Trophoblast cell (in vitro differentiated cells and primary cell): Measurements from ENCODE around the gene SNAPC2.

Experiments
- DNase-seq, 2 donors: peaks; one replicate each; pipeline ENCODE4 v3.0.0-alpha.2; 2016
- H2AFZ ChIP-seq: 2 replicates; pipeline ENCODE4 v1.6.1; 2013; ENCODE audit warnings: low read length, moderate library complexity, mild to moderate bottlenecking; ENCODE audit not compliant: insufficient read depth, poor library complexity
- H2AK5ac ChIP-seq: 2 replicates; pipeline ENCODE4 v1.6.1; 2013; ENCODE audit warnings: mild to moderate bottlenecking, low read length
- H2BK120ac ChIP-seq: 2 replicates; pipeline ENCODE4 v1.6.1; 2013; ENCODE audit warnings: low read length, mild to moderate bottlenecking, moderate library complexity; ENCODE audit not compliant: insufficient read depth, poor library complexity
- H2BK12ac ChIP-seq: 2 replicates; pipeline ENCODE4 v1.6.1; 2013; ENCODE audit warnings: mild to moderate bottlenecking, low read length, moderate library complexity
- H2BK5ac ChIP-seq: 2 replicates; pipeline ENCODE4 v1.6.1; 2013; ENCODE audit warnings: low read length, low read depth, moderate library complexity, mild to moderate bottlenecking; ENCODE audit not compliant: poor library complexity
- H3K14ac ChIP-seq: 2 replicates; pipeline ENCODE4 v1.6.1; 2013; ENCODE audit warnings: mild to moderate bottlenecking, low read length
- H3K18ac ChIP-seq: 2 replicates; pipeline ENCODE4 v1.6.1; 2013; ENCODE audit warnings: mild to moderate bottlenecking, low read length
- H3K23ac ChIP-seq: 2 replicates; pipeline ENCODE4 v1.6.1; 2013; ENCODE audit warnings: low read length
- H3K27ac ChIP-seq: 2 replicates; pipeline ENCODE4 v1.5.1; 2013; ENCODE audit warnings: low read depth, mild to moderate bottlenecking, inconsistent platforms, low read length, moderate library complexity
- H3K27me3 ChIP-seq: 2 replicates; pipeline ENCODE4 v1.6.1; 2013; ENCODE audit warnings: inconsistent platforms, mild to moderate bottlenecking, low read length, moderate library complexity; ENCODE audit not compliant: insufficient read depth
- H3K36me3 ChIP-seq, 2 experiments: 1 replicate in 1 of 2; 2 replicates in 1 of 2; pipeline ENCODE4 v1.6.1; 2013; ENCODE audit warnings: low read length in 2 of 2, mild to moderate bottlenecking in 2 of 2, moderate library complexity in 1 of 2; ENCODE audit not compliant: insufficient read depth in 2 of 2, control insufficient read depth in 1 of 2
- H3K4ac ChIP-seq: 2 replicates; pipeline ENCODE4 v1.6.1; 2013; ENCODE audit warnings: low read depth, mild to moderate bottlenecking, low read length, moderate library complexity
- H3K4me1 ChIP-seq, 2 experiments: 1 replicate in 1 of 2; 2 replicates in 1 of 2; pipeline ENCODE4 v1.6.1; 2013; ENCODE audit warnings: low read length in 2 of 2, mild to moderate bottlenecking in 2 of 2, moderate library complexity in 1 of 2; ENCODE audit not compliant: insufficient read depth in 2 of 2, control insufficient read depth in 1 of 2
- H3K4me2 ChIP-seq: 2 replicates; pipeline ENCODE4 v1.6.1; 2013; ENCODE audit warnings: inconsistent platforms, mild to moderate bottlenecking, low read length, moderate library complexity
- H3K4me3 ChIP-seq: 2 replicates; pipeline ENCODE4 v1.5.1; 2013; ENCODE audit warnings: mild to moderate bottlenecking, low read depth, low read length, inconsistent platforms
- H3K79me1 ChIP-seq: one replicate; pipeline ENCODE4 v1.6.1; 2013; ENCODE audit warnings: low read length
- H3K79me2 ChIP-seq: 2 replicates; pipeline ENCODE4 v1.6.1; 2013; ENCODE audit warnings: low read length, mild to moderate bottlenecking; ENCODE audit not compliant: control insufficient read depth, insufficient read depth, poor library complexity
- H3K9ac ChIP-seq: 2 replicates; pipeline ENCODE4 v1.6.1; 2013; ENCODE audit warnings: mild to moderate bottlenecking, low read length
- H3K9me3 ChIP-seq: 2 replicates; pipeline ENCODE4 v1.6.1; 2013; ENCODE audit warnings: low read depth, mild to moderate bottlenecking, control low read depth, inconsistent platforms, low read length; ENCODE audit not compliant: insufficient read depth
- H4K12ac ChIP-seq: 2 replicates; pipeline ENCODE4 v1.6.1; 2013; ENCODE audit warnings: low read depth, mild to moderate bottlenecking, low read length, moderate library complexity
- H4K8ac ChIP-seq: 2 replicates; pipeline ENCODE4 v1.6.1; 2013; ENCODE audit warnings: low read depth, mild to moderate bottlenecking, low read length, moderate library complexity
- H4K91ac ChIP-seq: one replicate; pipeline ENCODE4 v1.6.1; 2013; ENCODE audit warnings: low read depth, mild to moderate bottlenecking, low read length, moderate library complexity
- WGBS: extraction: QIAGEN DNeasy Blood & Tissue Kit; methylation state at CpG from one replicate; pipeline ENCODE4 v1.1.7; 2013; ENCODE audit warnings: missing lambda C conversion rate; ENCODE audit not compliant: insufficient read length, insufficient coverage; ENCODE audit errors: extremely low coverage; 5-methylcytosine and 5-hydroxymethylcytosine counted together

Gene SNAPC2

GRCh38 chr19:7947939-7948338, 27.8 kb downstream of the SNAPC2 start:
- H3K27me3 ChIP-seq, result no peaks in the 10 kb centered on the region
- peaks cover 5% of the 10 kb centered on the region for H3K79me1 ChIP-seq
- H3K36me3 ChIP-seq, result no peaks in the 10 kb centered on the region
- no peak overlapping the region for H4K91ac ChIP-seq
- WGBS, result no CpG with 5 or more reads among the region's 4 CpGs
- H4K12ac ChIP-seq, result no peak overlapping the region
- no peaks in the 10 kb centered on the region for H3K4me1 ChIP-seq
- DNase-seq, result no peak
- no peak overlapping the region for H3K9ac ChIP-seq
- H3K18ac ChIP-seq, result no peak overlapping the region
- H2BK120ac ChIP-seq, result no peak overlapping the region
- peaks cover 5% of the 10 kb centered on the region for H3K79me2 ChIP-seq
- H3K14ac ChIP-seq, result no peak overlapping the region
- no peak overlapping the region for H3K23ac ChIP-seq
- H2BK5ac ChIP-seq, result no peak overlapping the region
- H2AK5ac ChIP-seq, result no peak overlapping the region
- H3K9me3 ChIP-seq, result peaks cover 1% of the 10 kb centered on the region
- no peak overlapping the region for H2BK12ac ChIP-seq
- no peak overlapping the region for H2AFZ ChIP-seq
- H3K4me2 ChIP-seq, result no peak overlapping the region
- no peak overlapping the region for H3K4me3 ChIP-seq
- H3K4ac ChIP-seq, result no peak overlapping the region
- no peak overlapping the region for H4K8ac ChIP-seq
- H3K27ac ChIP-seq, result no peak overlapping the region

GRCh38 chr19:7953060-7953459, 32.9 kb downstream of the SNAPC2 start:
- H3K18ac ChIP-seq, result no peak overlapping the region
- no peak for DNase-seq
- H3K14ac ChIP-seq, result no peak overlapping the region
- H4K91ac ChIP-seq, result no peak overlapping the region
- H3K23ac ChIP-seq, result no peak overlapping the region
- no peak overlapping the region for H2AK5ac ChIP-seq
- no peak overlapping the region for H2BK120ac ChIP-seq
- H2BK12ac ChIP-seq, result no peak overlapping the region
- H4K8ac ChIP-seq, result peak overlapping the region; percentile 9
- H3K79me2 ChIP-seq, result no peaks in the 10 kb centered on the region
- H2BK5ac ChIP-seq, result no peak overlapping the region
- no peak overlapping the region for H3K4me3 ChIP-seq
- peaks cover 1% of the 10 kb centered on the region for H3K9me3 ChIP-seq
- peaks cover 2 to 4% of the 10 kb centered on the region in 2 experiments for H3K36me3 ChIP-seq
- no peak overlapping the region for H4K12ac ChIP-seq
- no peak overlapping the region for H2AFZ ChIP-seq
- H3K4ac ChIP-seq, result no peak overlapping the region
- no CpG with 5 or more reads among the region's 3 CpGs for WGBS
- no peak overlapping the region for H3K9ac ChIP-seq
- H3K4me2 ChIP-seq, result no peak overlapping the region
- H3K27ac ChIP-seq, result no peak overlapping the region
- peaks cover 0 to 3% of the 10 kb centered on the region in 2 experiments for H3K4me1 ChIP-seq
- no peaks in the 10 kb centered on the region for H3K79me1 ChIP-seq
- H3K27me3 ChIP-seq, result no peaks in the 10 kb centered on the region

GRCh38 chr19:7953576-7953975, 33.4 kb downstream of the SNAPC2 start:
- Histone ChIP-seq H3K79me2 (no peaks in the 10 kb centered on the region), H3K4me3 (no peak overlapping the region), H2AK5ac (no peak overlapping the region), H3K4ac (no peak overlapping the region), H3K23ac (no peak overlapping the region), H3K79me1 (no peaks in the 10 kb centered on the region), H2BK12ac (no peak overlapping the region), H4K12ac (no peak overlapping the region), H3K14ac (no peak overlapping the region), H3K18ac (no peak overlapping the region), H3K9ac (no peak overlapping the region), H3K4me1 (peaks cover 0 to 3% of the 10 kb centered on the region in 2 experiments), H2BK5ac (no peak overlapping the region), H4K8ac (no peak overlapping the region), H3K9me3 (peaks cover 1% of the 10 kb centered on the region), H2BK120ac (no peak overlapping the region), H3K36me3 (peaks cover 5 to 9% of the 10 kb centered on the region in 2 experiments), H4K91ac (no peak overlapping the region), H3K27ac (no peak overlapping the region), H3K4me2 (no peak overlapping the region), H2AFZ (no peak overlapping the region), H3K27me3 (no peaks in the 10 kb centered on the region)
- WGBS, result no CpG with 5 or more reads among the region's 7 CpGs
- peak in 1 of 2 donors; percentile 43 for DNase-seq

GRCh38 chr19:7955696-7956095, 35.6 kb downstream of the SNAPC2 start:
- no peak overlapping the region for H2BK5ac ChIP-seq
- no peak overlapping the region for H2AFZ ChIP-seq
- peaks cover 11 to 19% of the 10 kb centered on the region in 2 experiments for H3K36me3 ChIP-seq
- no peak overlapping the region for H3K4ac ChIP-seq
- no peak overlapping the region for H3K18ac ChIP-seq
- no peak overlapping the region for H3K23ac ChIP-seq
- H2BK120ac ChIP-seq, result no peak overlapping the region
- no peak overlapping the region for H2BK12ac ChIP-seq
- peaks cover 0 to 3% of the 10 kb centered on the region in 2 experiments for H3K4me1 ChIP-seq
- no peak for DNase-seq
- H4K8ac ChIP-seq, result no peak overlapping the region
- no peaks in the 10 kb centered on the region for H3K79me2 ChIP-seq
- no CpG with 5 or more reads among the region's 11 CpGs for WGBS
- no peak overlapping the region for H3K4me2 ChIP-seq
- no peak overlapping the region for H3K9ac ChIP-seq
- H4K12ac ChIP-seq, result no peak overlapping the region
- no peaks in the 10 kb centered on the region for H3K9me3 ChIP-seq
- no peak overlapping the region for H3K4me3 ChIP-seq
- no peak overlapping the region for H3K27ac ChIP-seq
- no peak overlapping the region for H3K14ac ChIP-seq
- no peaks in the 10 kb centered on the region for H3K27me3 ChIP-seq
- H4K91ac ChIP-seq, result no peak overlapping the region
- no peaks in the 10 kb centered on the region for H3K79me1 ChIP-seq
- no peak overlapping the region for H2AK5ac ChIP-seq
